ENCODE measurements around the gene ADAM19. TPM values are rescaled to one million over a fixed set of nuclear protein-coding genes. Genes with fewer than 3 reads are reported as not detected.

ADAM19 gene
- total and polyA plus RNA-seq, 2 of the 4 experiments (the other 2 are of a cell fraction): 35.5 to 49.2 TPM

DNA sequence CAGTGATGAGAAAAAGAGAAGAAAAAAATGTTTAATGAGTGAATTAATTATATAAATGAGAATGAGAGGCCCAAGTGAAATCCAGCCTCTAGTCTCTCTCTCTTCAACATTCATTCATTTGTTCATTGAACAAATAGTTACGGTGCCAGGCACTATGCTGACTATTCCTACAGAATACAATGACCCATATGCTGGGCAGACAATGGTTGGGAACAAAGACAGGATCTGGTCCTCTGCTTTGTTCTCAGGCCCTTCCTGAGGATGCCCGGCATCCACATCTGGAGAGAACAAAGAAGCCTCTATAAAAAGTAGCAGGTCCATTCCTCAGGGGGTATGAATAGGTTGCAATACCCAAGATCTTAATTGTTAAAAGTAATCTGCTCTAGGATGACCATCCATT is 6.9 kb downstream of the ADAM19 start:
- no peak overlapping the region for H2BK15ac ChIP-seq (ENCODE audit: low read depth, low read length)
- no peaks in the 10 kb centered on the region for H3K27me3 ChIP-seq (ENCODE audit: control insufficient read depth, insufficient read depth, low read length)
- no peaks in the 10 kb centered on the region for H3K9me3 ChIP-seq (ENCODE audit: control insufficient read depth, insufficient read depth, low read length)
- H2AK9ac ChIP-seq (replicated peaks; ENCODE audit: low read depth, low read length, poor library complexity): no peak overlapping the region
- H3K4me3 ChIP-seq (ENCODE audit: insufficient read depth, low read depth, low read length): no peak overlapping the region
- H3K79me1 ChIP-seq (ENCODE audit: low read depth in 1 of 2, low read length in 2 of 2): peaks cover 11 to 47% of the 10 kb centered on the region in 2 experiments; a peak in 3 of 4 replicates
- no peak overlapping the region for H4K91ac ChIP-seq (ENCODE audit: insufficient read depth, low read depth, low read length)
- no peak overlapping the region for H3K9ac ChIP-seq (ENCODE audit: low read depth, low read length)
- no CpG with 5 or more reads among the region's 2 CpGs for WGBS, 2 experiments (ENCODE audit: extremely low coverage in 2 of 2, insufficient read length in 1 of 2)
- no peak overlapping the region for H3K4me2 ChIP-seq (ENCODE audit: low read depth, low read length)
- H4K8ac ChIP-seq (ENCODE audit: low read depth in 2 of 2, low read length in 2 of 2): no peak overlapping the region
- peaks cover 16% of the 10 kb centered on the region for H3K4me1 ChIP-seq (ENCODE audit: control insufficient read depth, insufficient read depth, low read length)
- H3K56ac ChIP-seq (ENCODE audit: extremely low read depth, insufficient read depth, low read length): no peak overlapping the region
- dilution Hi-C loops (cut with HindIII; ENCODE audit: low sequenced_read_pairs, unreplicated experiment) (no loop called here), in situ Hi-C loops (cut with MboI; ENCODE audit: low sequenced_read_pairs) (loop anchor here (25.0 kb wide), 1 partner anchor 1619 kb away; no protein-coding TSS in a partner anchor), intact Hi-C loops (cut with micrococcal nuclease) (no loop called here)
- POLR2A ChIA-PET (ENCODE audit: unreplicated experiment): no interaction called here
- CTCF ChIA-PET: interaction anchor here (0.6 to 1.2 kb wide), 4 partner anchors 11 to 175 kb away, joined by 3 read pairs; partner anchors contain the start of gene LSM11
- peaks cover 21% of the 10 kb centered on the region for H3K9me1 ChIP-seq (ENCODE audit: insufficient read depth, low read length)
- no peak overlapping the region for H3K27ac ChIP-seq (ENCODE audit: insufficient read depth, low read length)
- H3K14ac ChIP-seq (replicated peaks; ENCODE audit: low read depth, low read length): no peak overlapping the region
- no peak overlapping the region for H3K4ac ChIP-seq (ENCODE audit: low read depth, low read length)
- ATAC-seq (ENCODE audit: low read depth) (no peak), DNase-seq (no peak)
- no peak overlapping the region for H2BK20ac ChIP-seq (ENCODE audit: low read depth, low read length)
- no peak overlapping the region for H2AFZ ChIP-seq (replicated peaks; ENCODE audit: low read length, poor library complexity)
- H2AK5ac ChIP-seq (ENCODE audit: low read depth, low read length): no peak overlapping the region
- no peak overlapping the region for H3K23ac ChIP-seq (ENCODE audit: low read depth, low read length)
- no peak for TF ChIP-seq MXI1 (IDR thresholded peaks at IDR 0.05; ENCODE audit: borderline replicate concordance, low read depth, low read length)
- no peak for TF ChIP-seq RFX5 (IDR thresholded peaks at IDR 0.05; ENCODE audit: low read depth, low read length)
- TF ChIP-seq RCOR1 (IDR thresholded peaks at IDR 0.05; ENCODE audit: insufficient replicate concordance, low read length): no peak
- no peak for TF ChIP-seq CEBPB (IDR thresholded peaks at IDR 0.05; ENCODE audit: low read depth, low read length)
- TF ChIP-seq, protein P1, sequence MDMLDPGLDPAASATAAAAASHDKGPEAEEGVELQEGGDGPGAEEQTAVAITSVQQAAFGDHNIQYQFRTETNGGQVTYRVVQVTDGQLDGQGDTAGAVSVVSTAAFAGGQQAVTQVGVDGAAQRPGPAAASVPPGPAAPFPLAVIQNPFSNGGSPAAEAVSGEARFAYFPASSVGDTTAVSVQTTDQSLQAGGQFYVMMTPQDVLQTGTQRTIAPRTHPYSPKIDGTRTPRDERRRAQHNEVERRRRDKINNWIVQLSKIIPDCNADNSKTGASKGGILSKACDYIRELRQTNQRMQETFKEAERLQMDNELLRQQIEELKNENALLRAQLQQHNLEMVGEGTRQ (IDR thresholded peaks at IDR 0.05; ENCODE audit: low read depth, low read length): no peak
- no peak for TF ChIP-seq FOS (IDR thresholded peaks at IDR 0.05; ENCODE audit: low read depth, low read length)
- no peak for TF ChIP-seq BHLHE40 (IDR thresholded peaks at IDR 0.05; ENCODE audit: low read depth, low read length)
- no peak for TF ChIP-seq MAFK (IDR thresholded peaks at IDR 0.05; ENCODE audit: low read depth, low read length)
- TF ChIP-seq, protein P2, sequence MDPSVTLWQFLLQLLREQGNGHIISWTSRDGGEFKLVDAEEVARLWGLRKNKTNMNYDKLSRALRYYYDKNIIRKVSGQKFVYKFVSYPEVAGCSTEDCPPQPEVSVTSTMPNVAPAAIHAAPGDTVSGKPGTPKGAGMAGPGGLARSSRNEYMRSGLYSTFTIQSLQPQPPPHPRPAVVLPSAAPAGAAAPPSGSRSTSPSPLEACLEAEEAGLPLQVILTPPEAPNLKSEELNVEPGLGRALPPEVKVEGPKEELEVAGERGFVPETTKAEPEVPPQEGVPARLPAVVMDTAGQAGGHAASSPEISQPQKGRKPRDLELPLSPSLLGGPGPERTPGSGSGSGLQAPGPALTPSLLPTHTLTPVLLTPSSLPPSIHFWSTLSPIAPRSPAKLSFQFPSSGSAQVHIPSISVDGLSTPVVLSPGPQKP (IDR thresholded peaks at IDR 0.05; ENCODE audit: borderline replicate concordance, low read depth, low read length): no peak
- TF ChIP-seq RAD21 (IDR thresholded peaks at IDR 0.05; ENCODE audit: low read length): no peak
- no peak for TF ChIP-seq SMC3 (IDR thresholded peaks at IDR 0.05; ENCODE audit: low read depth, low read length)
- TF ChIP-seq, protein P3, sequence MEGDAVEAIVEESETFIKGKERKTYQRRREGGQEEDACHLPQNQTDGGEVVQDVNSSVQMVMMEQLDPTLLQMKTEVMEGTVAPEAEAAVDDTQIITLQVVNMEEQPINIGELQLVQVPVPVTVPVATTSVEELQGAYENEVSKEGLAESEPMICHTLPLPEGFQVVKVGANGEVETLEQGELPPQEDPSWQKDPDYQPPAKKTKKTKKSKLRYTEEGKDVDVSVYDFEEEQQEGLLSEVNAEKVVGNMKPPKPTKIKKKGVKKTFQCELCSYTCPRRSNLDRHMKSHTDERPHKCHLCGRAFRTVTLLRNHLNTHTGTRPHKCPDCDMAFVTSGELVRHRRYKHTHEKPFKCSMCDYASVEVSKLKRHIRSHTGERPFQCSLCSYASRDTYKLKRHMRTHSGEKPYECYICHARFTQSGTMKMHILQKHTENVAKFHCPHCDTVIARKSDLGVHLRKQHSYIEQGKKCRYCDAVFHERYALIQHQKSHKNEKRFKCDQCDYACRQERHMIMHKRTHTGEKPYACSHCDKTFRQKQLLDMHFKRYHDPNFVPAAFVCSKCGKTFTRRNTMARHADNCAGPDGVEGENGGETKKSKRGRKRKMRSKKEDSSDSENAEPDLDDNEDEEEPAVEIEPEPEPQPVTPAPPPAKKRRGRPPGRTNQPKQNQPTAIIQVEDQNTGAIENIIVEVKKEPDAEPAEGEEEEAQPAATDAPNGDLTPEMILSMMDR (conservative IDR thresholded peaks at IDR 0.05; ENCODE audit: low read depth, low read length): no peak
- TF ChIP-seq MAZ (IDR thresholded peaks at IDR 0.05; ENCODE audit: borderline replicate concordance, low read depth, low read length): no peak
- TF ChIP-seq CHD1 (IDR thresholded peaks at IDR 0.05; ENCODE audit: low read depth, low read length): no peak
- TF ChIP-seq NFE2L2 (IDR thresholded peaks at IDR 0.05; ENCODE audit: low read depth, low read length): no peak
- no peak for TF ChIP-seq POLR2A (IDR thresholded peaks at IDR 0.05; ENCODE audit: low read depth, low read length)
- no TSS peak for BruUV-seq (replicated peaks)
- H2BK5ac ChIP-seq (ENCODE audit: low read depth, low read length, poor library complexity, severe bottlenecking): no peak overlapping the region
- H4K5ac ChIP-seq (ENCODE audit: low read depth, low read length): no peak overlapping the region
- H4K20me1 ChIP-seq (ENCODE audit: insufficient read depth, low read length): peaks cover 11% of the 10 kb centered on the region
- peaks cover 26% of the 10 kb centered on the region for H3K36me3 ChIP-seq (ENCODE audit: control insufficient read depth, insufficient read depth, low read length)
- H2BK120ac ChIP-seq (ENCODE audit: low read depth, low read length): no peak overlapping the region
- no peak overlapping the region for H3K18ac ChIP-seq (ENCODE audit: low read depth, low read length)
